Measurements from ENCODE around the gene ATP13A5.

GRCh38 chr3:193229851-193230420 lies 148.6 kb downstream of the ATP13A5 start:
- TF ChIP-seq GABPA (IDR thresholded peaks at IDR 0.05; ENCODE audit: borderline replicate concordance, insufficient read depth, low read length) = no peak
- no peak for TF ChIP-seq POU5F1 (IDR thresholded peaks at IDR 0.05; ENCODE audit: low read depth, low read length)
- no peak for TF ChIP-seq CTCF (IDR thresholded peaks at IDR 0.05; ENCODE audit: control extremely low read depth in 1 of 3, insufficient read depth in 1 of 3, low read depth in 1 of 3, low read length in 3 of 3)
- TF ChIP-seq MAX (IDR thresholded peaks at IDR 0.05) = no peak
- TF ChIP-seq SP1 (IDR thresholded peaks at IDR 0.05; ENCODE audit: low read depth, low read length) = no peak
- no peak for TF ChIP-seq FOSL1 (IDR thresholded peaks at IDR 0.05; ENCODE audit: insufficient read depth, low read depth, low read length)
- no peak for TF ChIP-seq TCF12 (IDR thresholded peaks at IDR 0.05; ENCODE audit: low read depth, low read length)
- no peak for TF ChIP-seq JUN (IDR thresholded peaks at IDR 0.05; ENCODE audit: low read depth, low read length)
- TF ChIP-seq SIX5 (IDR thresholded peaks at IDR 0.05; ENCODE audit: low read depth, low read length) = no peak
- TF ChIP-seq HDAC2 (IDR thresholded peaks at IDR 0.05; ENCODE audit: borderline replicate concordance in 1 of 2, low read depth in 2 of 2, low read length in 2 of 2) = no peak
- no peak for TF ChIP-seq EZH2 (IDR thresholded peaks at IDR 0.05; ENCODE audit: low read depth, low read length, severe bottlenecking)
- TF ChIP-seq RAD21 (IDR thresholded peaks at IDR 0.05 in 1 of 2, conservative IDR thresholded peaks at IDR 0.05 in 1 of 2; ENCODE audit: low read depth in 2 of 2, low read length in 2 of 2) = no peak
- TF ChIP-seq USF2 (IDR thresholded peaks at IDR 0.05; ENCODE audit: low read length) = no peak
- TF ChIP-seq SUZ12 (IDR thresholded peaks at IDR 0.05; ENCODE audit: low read length) = no peak
